Measurements from ENCODE around the gene LMX1A. TPM values are rescaled to one million over a fixed set of nuclear protein-coding genes. Genes with fewer than 3 reads are reported as not detected.
A peak's percentile ranks its signal among the peaks of the same experiment; 100 is the strongest.

LMX1A gene
- total RNA-seq = 1.6 TPM

DNA sequence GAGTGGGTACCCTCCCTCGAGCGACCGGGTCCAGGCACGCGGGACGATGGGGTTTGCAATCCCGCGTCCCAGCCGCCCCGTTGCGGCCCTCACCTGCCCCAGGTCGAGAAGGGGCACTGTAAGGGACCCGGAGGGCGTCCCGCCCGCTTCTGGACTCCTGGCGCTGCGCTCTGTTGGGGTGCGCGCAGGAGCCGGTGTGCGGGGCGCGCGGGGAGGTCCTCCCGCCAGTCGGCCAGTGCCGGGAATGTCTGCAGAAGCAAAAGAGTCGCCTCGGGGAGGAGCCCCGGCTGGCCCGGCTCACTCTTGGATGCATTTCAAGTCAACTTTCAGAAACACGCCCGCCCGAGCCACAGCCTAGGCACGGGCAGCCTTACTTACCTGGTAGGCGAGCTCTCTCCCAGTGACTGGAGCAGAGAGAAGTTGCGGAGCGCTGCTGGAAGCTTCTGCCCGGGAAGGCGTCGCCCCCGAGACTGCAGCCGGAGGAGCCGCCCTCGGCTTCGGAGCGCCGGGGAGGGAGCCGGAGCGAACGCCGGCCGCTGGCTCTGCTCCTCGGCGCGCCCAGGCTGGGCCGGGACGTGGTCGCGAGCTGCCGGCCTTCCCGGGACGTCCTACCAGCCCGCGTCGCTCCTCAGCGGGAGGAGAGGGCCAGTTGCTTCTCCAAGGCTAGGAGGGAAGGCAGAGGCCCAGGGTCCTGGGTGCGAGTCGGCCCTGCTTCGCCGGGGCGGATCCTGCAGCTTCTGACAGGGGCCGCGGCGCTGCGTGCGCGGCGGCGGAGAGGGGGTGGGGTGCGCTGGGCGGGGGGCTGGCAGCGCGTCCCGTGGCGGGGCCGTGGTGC is at the start of gene LMX1A:
Gene LMX1A, minus strand, starts transcription at position 739 of the 835 bp plus-strand sequence. CDS start 1,156 bp downstream, outside the sequence.
- peak within 1 kb of the TSS; percentile 60 to 68 (median 68) for H3K4me3 ChIP-seq (ENCODE audit: low read length in 3 of 3)

DNA sequence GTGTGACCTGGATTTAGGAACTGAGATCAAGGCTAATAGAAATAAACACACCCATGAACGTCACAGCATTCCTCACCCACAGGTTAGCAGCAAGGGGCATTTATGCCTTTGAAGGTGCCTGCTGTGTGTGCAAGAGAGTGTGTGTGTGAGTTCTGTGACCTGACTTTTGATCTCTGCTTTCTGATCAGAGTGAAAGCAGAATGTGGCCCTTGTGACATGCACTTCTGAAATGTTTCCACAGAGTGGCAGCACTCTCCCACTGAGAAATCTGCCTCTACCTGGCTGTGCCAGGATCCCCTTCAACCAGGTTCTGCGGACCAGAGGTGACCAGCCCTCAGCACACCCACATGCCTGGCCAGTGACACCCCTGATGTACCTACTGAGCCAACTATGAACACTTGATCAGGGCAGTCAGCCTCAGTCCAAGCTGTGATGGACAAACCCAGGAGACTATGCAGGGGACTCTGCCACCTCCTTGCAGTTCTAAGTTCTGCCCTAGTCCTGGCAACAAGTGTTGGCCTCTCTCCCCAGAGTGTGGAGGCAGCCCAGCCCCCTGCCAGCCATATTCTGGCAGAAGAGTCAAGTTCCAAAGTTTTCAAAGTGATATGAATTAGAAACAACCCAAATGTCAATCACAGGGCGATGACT is 47.4 kb upstream of the LMX1A start:
- H3K36me3 ChIP-seq (ENCODE audit: control insufficient read depth in 3 of 3, insufficient read depth in 3 of 3, low read length in 3 of 3) = peaks cover 0 to 9% (median 8%) of the 10 kb centered on the region in 3 donors
- peaks cover 8 to 14% (median 9%) of the 10 kb centered on the region in 3 donors for H3K4me1 ChIP-seq (ENCODE audit: control insufficient read depth in 3 of 3, insufficient read depth in 3 of 3, low read length in 3 of 3)
- H3K27me3 ChIP-seq (ENCODE audit: control insufficient read depth in 3 of 3, insufficient read depth in 3 of 3, low read length in 3 of 3) = peaks cover 0 to 2% (median 0%) of the 10 kb centered on the region in 3 donors
- H3K27ac ChIP-seq (ENCODE audit: low read depth, low read length) = no peak overlapping the region
- no peaks in the 10 kb centered on the region for H3K9me3 ChIP-seq (ENCODE audit: control insufficient read depth in 3 of 3, low read length in 3 of 3)
- no peak overlapping the region for H3K9ac ChIP-seq (ENCODE audit: low read depth in 1 of 3, low read length in 3 of 3)
- H3K4me3 ChIP-seq (ENCODE audit: low read length in 3 of 3) = no peak overlapping the region

More for the DNA sequence above, at the start of gene LMX1A:
- peak within 1 kb of the TSS in 2 of 3 donors; percentile 38 to 60 for H3K9ac ChIP-seq (ENCODE audit: low read depth in 1 of 3, low read length in 3 of 3)
- H3K4me1 ChIP-seq (ENCODE audit: control insufficient read depth in 3 of 3, insufficient read depth in 3 of 3, low read length in 3 of 3) = peaks cover 19 to 24% (median 21%) of the 10 kb centered on the region in 3 donors
- no peak within 1 kb of the TSS for H3K27ac ChIP-seq (ENCODE audit: low read depth, low read length)
- no peaks in the 10 kb centered on the region for H3K9me3 ChIP-seq (ENCODE audit: control insufficient read depth in 3 of 3, low read length in 3 of 3)
- peaks cover 58 to 70% (median 65%) of the 10 kb centered on the region in 3 donors for H3K27me3 ChIP-seq (ENCODE audit: control insufficient read depth in 3 of 3, insufficient read depth in 3 of 3, low read length in 3 of 3)
- H3K36me3 ChIP-seq (ENCODE audit: control insufficient read depth in 3 of 3, insufficient read depth in 3 of 3, low read length in 3 of 3) = no peaks in the 10 kb centered on the region

- Histone ChIP-seq H3K9ac (ENCODE audit: low read depth in 1 of 3, low read length in 3 of 3) (no peak overlapping the region), H3K36me3 (ENCODE audit: control insufficient read depth in 3 of 3, insufficient read depth in 3 of 3, low read length in 3 of 3) (peaks cover 0 to 9% (median 6%) of the 10 kb centered on the region in 3 donors), H3K9me3 (ENCODE audit: control insufficient read depth in 3 of 3, low read length in 3 of 3) (no peaks in the 10 kb centered on the region), H3K4me3 (ENCODE audit: low read length in 3 of 3) (no peak overlapping the region), H3K27me3 (ENCODE audit: control insufficient read depth in 3 of 3, insufficient read depth in 3 of 3, low read length in 3 of 3) (peaks cover 0 to 2% (median 0%) of the 10 kb centered on the region in 3 donors), H3K4me1 (ENCODE audit: control insufficient read depth in 3 of 3, insufficient read depth in 3 of 3, low read length in 3 of 3) (peaks cover 4 to 7% (median 5%) of the 10 kb centered on the region in 3 donors), H3K27ac (ENCODE audit: low read depth, low read length) (no peak overlapping the region)
These were observed 46.1 kb upstream of the LMX1A start for GRCh38 chr1:165402517-165403111.

DNA sequence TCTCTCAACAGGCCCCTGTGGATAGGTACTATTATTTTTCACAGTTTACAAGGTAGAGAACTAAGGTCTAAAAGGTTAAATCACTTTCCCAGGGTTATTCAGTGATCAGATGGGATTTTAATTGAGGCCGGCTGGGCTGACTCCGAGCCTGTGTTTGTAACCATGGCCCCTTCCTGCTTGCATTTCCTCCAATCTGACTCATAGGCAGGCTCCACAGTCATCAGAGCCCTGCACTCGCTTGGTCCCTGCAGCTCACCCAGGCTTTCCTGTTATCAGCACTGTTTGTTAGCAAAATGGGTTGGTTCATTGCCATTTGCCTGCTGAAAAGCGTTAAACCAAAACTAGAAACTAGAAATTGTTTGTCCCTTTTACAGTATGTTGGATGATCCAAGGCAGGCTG is 41.4 kb upstream of the LMX1A start:
- no peak overlapping the region for H3K4me3 ChIP-seq (ENCODE audit: low read length in 3 of 3)
- no peaks in the 10 kb centered on the region for H3K9me3 ChIP-seq (ENCODE audit: control insufficient read depth in 3 of 3, low read length in 3 of 3)
- peaks cover 0 to 5% (median 0%) of the 10 kb centered on the region in 3 donors for H3K27me3 ChIP-seq (ENCODE audit: control insufficient read depth in 3 of 3, insufficient read depth in 3 of 3, low read length in 3 of 3)
- H3K36me3 ChIP-seq (ENCODE audit: control insufficient read depth in 3 of 3, insufficient read depth in 3 of 3, low read length in 3 of 3) = no peaks in the 10 kb centered on the region
- no peak overlapping the region for H3K9ac ChIP-seq (ENCODE audit: low read depth in 1 of 3, low read length in 3 of 3)
- no peak overlapping the region for H3K27ac ChIP-seq (ENCODE audit: low read depth, low read length)
- H3K4me1 ChIP-seq (ENCODE audit: control insufficient read depth in 3 of 3, insufficient read depth in 3 of 3, low read length in 3 of 3) = peaks cover 5 to 8% (median 5%) of the 10 kb centered on the region in 3 donors

DNA sequence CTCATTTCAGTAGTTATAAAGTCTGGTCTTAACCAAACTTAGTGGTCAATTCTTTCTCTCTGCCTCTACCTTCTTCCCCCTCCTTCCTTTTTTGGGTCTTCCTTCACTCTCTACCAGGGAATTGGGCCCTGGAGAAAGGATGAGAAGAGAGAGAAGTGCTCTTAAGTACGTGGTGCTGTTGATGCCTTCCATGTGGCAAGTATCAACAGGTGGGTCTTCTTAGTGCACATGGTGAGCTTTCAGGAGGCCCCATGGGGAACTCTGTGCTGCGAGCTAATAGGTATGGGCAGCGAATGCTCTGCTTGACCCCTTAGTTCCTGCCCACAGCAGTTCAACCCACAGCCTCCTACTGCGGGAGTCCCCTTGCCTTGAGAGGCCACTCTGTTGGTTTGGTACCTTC is 39.4 kb upstream of the LMX1A start:
- H3K36me3 ChIP-seq (ENCODE audit: control insufficient read depth in 3 of 3, insufficient read depth in 3 of 3, low read length in 3 of 3) = no peaks in the 10 kb centered on the region
- H3K4me1 ChIP-seq (ENCODE audit: control insufficient read depth in 3 of 3, insufficient read depth in 3 of 3, low read length in 3 of 3) = peaks cover 6 to 8% (median 7%) of the 10 kb centered on the region in 3 donors
- no peak overlapping the region for H3K27ac ChIP-seq (ENCODE audit: low read depth, low read length)
- no peak overlapping the region for H3K9ac ChIP-seq (ENCODE audit: low read depth in 1 of 3, low read length in 3 of 3)
- H3K4me3 ChIP-seq (ENCODE audit: low read length in 3 of 3) = no peak overlapping the region
- peaks cover 0 to 7% (median 0%) of the 10 kb centered on the region in 3 donors for H3K27me3 ChIP-seq (ENCODE audit: control insufficient read depth in 3 of 3, insufficient read depth in 3 of 3, low read length in 3 of 3)
- H3K9me3 ChIP-seq (ENCODE audit: control insufficient read depth in 3 of 3, low read length in 3 of 3) = no peaks in the 10 kb centered on the region

- Histone ChIP-seq H3K4me3 (ENCODE audit: low read length in 3 of 3) (no peak overlapping the region), H3K36me3 (ENCODE audit: control insufficient read depth in 3 of 3, insufficient read depth in 3 of 3, low read length in 3 of 3) (no peaks in the 10 kb centered on the region), H3K4me1 (ENCODE audit: control insufficient read depth in 3 of 3, insufficient read depth in 3 of 3, low read length in 3 of 3) (peaks cover 6 to 8% (median 7%) of the 10 kb centered on the region in 3 donors), H3K27ac (ENCODE audit: low read depth, low read length) (no peak overlapping the region), H3K27me3 (ENCODE audit: control insufficient read depth in 3 of 3, insufficient read depth in 3 of 3, low read length in 3 of 3) (peaks cover 0 to 7% (median 0%) of the 10 kb centered on the region in 3 donors), H3K9me3 (ENCODE audit: control insufficient read depth in 3 of 3, low read length in 3 of 3) (no peaks in the 10 kb centered on the region), H3K9ac (ENCODE audit: low read depth in 1 of 3, low read length in 3 of 3) (no peak overlapping the region)
These were observed 39.0 kb upstream of the LMX1A start for GRCh38 chr1:165395478-165395877.

DNA sequence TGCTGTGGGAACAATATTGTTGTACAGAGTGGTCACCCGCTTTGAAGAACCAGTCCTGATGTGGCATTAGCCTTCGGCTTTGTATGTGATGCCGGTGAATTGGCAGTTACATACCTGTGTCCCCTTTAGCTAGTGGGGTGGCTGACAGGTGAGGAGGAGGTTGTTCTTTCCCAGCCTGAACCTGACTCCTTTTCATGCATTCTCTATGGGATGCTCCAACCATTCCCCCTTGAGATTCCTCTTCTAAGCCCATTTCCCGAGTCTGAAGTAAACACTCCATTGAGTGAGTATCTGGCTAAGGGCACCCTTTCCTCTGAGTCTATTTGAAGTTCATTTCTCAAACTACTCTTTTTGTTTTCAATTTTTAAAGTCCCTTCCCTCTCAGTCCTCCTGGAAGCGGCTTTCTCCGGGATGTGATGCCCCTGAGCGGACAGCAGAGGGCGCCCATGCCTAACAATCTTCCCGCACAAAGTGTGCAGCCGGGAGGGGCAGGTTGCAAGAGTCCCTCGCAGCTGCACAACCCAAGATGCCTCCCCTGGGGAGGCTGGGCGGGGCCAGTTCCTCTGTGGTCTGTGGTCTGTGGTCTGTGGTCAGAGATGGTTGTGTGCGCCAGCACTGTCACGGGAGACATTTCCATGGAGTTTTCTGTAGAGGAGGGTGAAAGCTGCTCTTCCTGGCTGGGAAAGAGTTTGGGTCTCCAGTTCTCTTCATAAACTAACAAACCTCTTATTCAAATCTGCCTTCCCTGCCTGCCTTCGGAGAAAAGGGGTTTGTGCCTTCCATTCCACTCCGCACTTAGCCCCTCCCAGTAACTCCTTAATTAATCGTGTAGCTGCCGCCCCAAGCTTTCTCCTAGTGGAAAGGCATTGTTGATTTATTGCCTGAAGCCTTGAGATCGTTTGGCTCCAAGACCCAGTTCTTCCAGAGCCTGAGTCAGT is 36.4 kb upstream of the LMX1A start:
- peak overlapping the region in 1 of 3 donors; percentile 4 for H3K9ac ChIP-seq (ENCODE audit: low read depth in 1 of 3, low read length in 3 of 3)
- H3K36me3 ChIP-seq (ENCODE audit: control insufficient read depth in 3 of 3, insufficient read depth in 3 of 3, low read length in 3 of 3) = no peaks in the 10 kb centered on the region
- H3K4me3 ChIP-seq (ENCODE audit: low read length in 3 of 3) = peak overlapping the region; percentile 12 to 46 (median 27)
- H3K4me1 ChIP-seq (ENCODE audit: control insufficient read depth in 3 of 3, insufficient read depth in 3 of 3, low read length in 3 of 3) = peaks cover 6 to 8% (median 7%) of the 10 kb centered on the region in 3 donors
- no peaks in the 10 kb centered on the region for H3K9me3 ChIP-seq (ENCODE audit: control insufficient read depth in 3 of 3, low read length in 3 of 3)
- H3K27ac ChIP-seq (ENCODE audit: low read depth, low read length) = no peak overlapping the region
- peaks cover 2 to 7% (median 5%) of the 10 kb centered on the region in 3 donors for H3K27me3 ChIP-seq (ENCODE audit: control insufficient read depth in 3 of 3, insufficient read depth in 3 of 3, low read length in 3 of 3)

GRCh38 chr1:165389609-165390008 is 33.1 kb upstream of the LMX1A start:
- H3K27me3 ChIP-seq (ENCODE audit: control insufficient read depth in 3 of 3, insufficient read depth in 3 of 3, low read length in 3 of 3) = peaks cover 2 to 5% (median 4%) of the 10 kb centered on the region in 3 donors
- no peaks in the 10 kb centered on the region for H3K9me3 ChIP-seq (ENCODE audit: control insufficient read depth in 3 of 3, low read length in 3 of 3)
- no peak overlapping the region for H3K9ac ChIP-seq (ENCODE audit: low read depth in 1 of 3, low read length in 3 of 3)
- peaks cover 6 to 7% (median 6%) of the 10 kb centered on the region in 3 donors for H3K4me1 ChIP-seq (ENCODE audit: control insufficient read depth in 3 of 3, insufficient read depth in 3 of 3, low read length in 3 of 3)
- H3K27ac ChIP-seq (ENCODE audit: low read depth, low read length) = no peak overlapping the region
- no peak overlapping the region for H3K4me3 ChIP-seq (ENCODE audit: low read length in 3 of 3)
- no peaks in the 10 kb centered on the region for H3K36me3 ChIP-seq (ENCODE audit: control insufficient read depth in 3 of 3, insufficient read depth in 3 of 3, low read length in 3 of 3)

DNA sequence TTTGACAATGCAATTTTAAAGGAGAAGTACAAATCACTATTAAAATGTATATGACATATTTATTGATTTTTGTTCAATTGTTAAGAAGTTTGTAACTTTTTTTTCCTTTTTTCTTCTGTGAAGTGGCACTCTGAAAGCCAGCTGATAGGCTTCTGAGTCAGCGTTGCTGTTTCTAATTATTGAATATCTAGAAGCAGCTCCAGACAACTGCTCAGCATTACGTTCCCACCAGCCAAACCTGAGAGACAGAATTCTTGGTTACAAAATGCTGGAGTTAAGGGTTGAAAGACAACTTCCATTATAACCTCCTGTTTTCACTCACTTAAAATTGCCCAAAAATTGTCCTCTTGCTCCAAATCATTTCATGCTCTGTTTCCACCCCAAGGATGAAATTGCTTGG is 31.4 kb upstream of the LMX1A start:
- no peaks in the 10 kb centered on the region for H3K36me3 ChIP-seq (ENCODE audit: control insufficient read depth in 3 of 3, insufficient read depth in 3 of 3, low read length in 3 of 3)
- H3K27me3 ChIP-seq (ENCODE audit: control insufficient read depth in 3 of 3, insufficient read depth in 3 of 3, low read length in 3 of 3) = peaks cover 2 to 5% (median 4%) of the 10 kb centered on the region in 3 donors
- no peak overlapping the region for H3K27ac ChIP-seq (ENCODE audit: low read depth, low read length)
- no peaks in the 10 kb centered on the region for H3K9me3 ChIP-seq (ENCODE audit: control insufficient read depth in 3 of 3, low read length in 3 of 3)
- H3K9ac ChIP-seq (ENCODE audit: low read depth in 1 of 3, low read length in 3 of 3) = no peak overlapping the region
- H3K4me3 ChIP-seq (ENCODE audit: low read length in 3 of 3) = no peak overlapping the region
- peaks cover 12 to 14% (median 14%) of the 10 kb centered on the region in 3 donors for H3K4me1 ChIP-seq (ENCODE audit: control insufficient read depth in 3 of 3, insufficient read depth in 3 of 3, low read length in 3 of 3)

Data from skeletal muscle tissue (tissue), 4 donors.